Lung (tissue), 12 donors: ENCODE results near the gene STARD10. TPM values are rescaled to one million over a fixed set of nuclear protein-coding genes. Genes with fewer than 3 reads are reported as not detected.

Experiments
- ATAC-seq: fragments of 200-7000 bp; cut with Tn5 transposase; one replicate; pipeline ENCODE4 v1.9.1; 2020; ENCODE audit warnings: moderate number of reproducible peaks; ENCODE audit not compliant: insufficient read depth, low FRiP score
- DNase-seq, 3 donors: peaks; one replicate each; pipeline ENCODE4 v3.0.0-alpha.2; 2013 to 2017
- H3K27ac ChIP-seq, 2 donors: one replicate each; pipeline ENCODE4 v1.5.1; 2013; ENCODE audit warnings: mild to moderate bottlenecking in 2 of 2, moderate library complexity in 2 of 2, control low read depth in 1 of 2, inconsistent platforms in 1 of 2, low read depth in 1 of 2, low read length in 1 of 2
- H3K27me3 ChIP-seq, 3 donors: one replicate each; pipeline ENCODE4 v1.5.1; 2013; ENCODE audit warnings: low read length in 2 of 3; ENCODE audit not compliant: control insufficient read depth in 3 of 3, insufficient read depth in 3 of 3
- H3K36me3 ChIP-seq, 4 donors: one replicate each; pipeline ENCODE4 v1.5.1; 2013; ENCODE audit warnings: low read length in 4 of 4, mild to moderate bottlenecking in 1 of 4, moderate library complexity in 1 of 4; ENCODE audit not compliant: control insufficient read depth in 4 of 4, insufficient read depth in 4 of 4
- H3K4me1 ChIP-seq, 5 donors: one replicate each; pipeline ENCODE4 v1.5.1; 2013; ENCODE audit warnings: low read length in 5 of 5, mild to moderate bottlenecking in 2 of 5, moderate library complexity in 1 of 5; ENCODE audit not compliant: control insufficient read depth in 5 of 5, insufficient read depth in 5 of 5
- H3K4me3 ChIP-seq: one replicate; pipeline ENCODE4 v1.5.1; 2013; ENCODE audit warnings: mild to moderate bottlenecking, control low read depth, moderate library complexity
- H3K9ac ChIP-seq, 2 donors: one replicate each; pipeline ENCODE4 v1.5.1; 2013; ENCODE audit warnings: low read length in 2 of 2, control low read depth in 1 of 2; ENCODE audit not compliant: insufficient read depth in 1 of 2
- H3K9me3 ChIP-seq, 4 donors: one replicate each; pipeline ENCODE4 v1.5.1; 2013; ENCODE audit warnings: low read length in 3 of 4, mild to moderate bottlenecking in 1 of 4, moderate library complexity in 1 of 4; ENCODE audit not compliant: control insufficient read depth in 4 of 4, insufficient read depth in 3 of 4
- CTCF ChIP-seq: IDR thresholded peaks from 2 replicates; pipeline ENCODE4 v1.5.1; 2012; ENCODE audit warnings: mild to moderate bottlenecking; ENCODE audit errors: control extremely low read depth, extremely low read depth
- WGBS, 2 donors: extraction: QIAGEN DNeasy Blood & Tissue Kit; methylation state at CpG; one replicate each; pipeline ENCODE4 v1.1.7; 2013; 5-methylcytosine and 5-hydroxymethylcytosine counted together
- polyA plus RNA-seq, 2 donors: library from polyadenylated mRNA; stranded (reverse); fragments of 200-250 nt; gene quantifications; one replicate each; pipeline ENCODE4 v1.2.1, GENCODE V29; 2013
- total RNA-seq, 2 donors: library from RNA; depleted of rRNA in 1 of 2; stranded (reverse); fragments of >200 nt in 1 of 2; gene quantifications; one replicate each; pipeline ENCODE4 v1.2.1, GENCODE V29; 2014 to 2021
- donor health status: control.
- donor health status: control.
- donor health status: Bipolar disorder and iron deficiency.
- donor health status: healthy.
- donor health status: DM: yes; HTN: yes; CAD: no.

STARD10 gene
- total and polyA plus RNA-seq, 4 donors, result 66.5 to 198 (median 102) TPM

- H3K36me3 ChIP-seq, result peaks cover 0 to 90% (median 29%) of the 10 kb centered on the region in 4 donors
- H3K9me3 ChIP-seq, result no peaks in the 10 kb centered on the region
- H3K4me3 ChIP-seq, result no peak overlapping the region
- peaks cover 0 to 52% (median 14%) of the 10 kb centered on the region in 5 donors for H3K4me1 ChIP-seq
- DNase-seq (no peak), ATAC-seq (no peak)
- no peak overlapping the region for H3K27ac ChIP-seq
- WGBS, 2 donors, result 96 to 98% methylated on average over 9 of the region's 9 CpGs
- no peak overlapping the region for H3K9ac ChIP-seq
- H3K27me3 ChIP-seq, result no peaks in the 10 kb centered on the region
- no peak for TF ChIP-seq CTCF
These were observed 86.8 kb downstream of the STARD10 start for GRCh38 chr11:72707032-72707431.

- no peak overlapping the region for H3K9ac ChIP-seq
- no peak overlapping the region for H3K4me3 ChIP-seq
- no peaks in the 10 kb centered on the region for H3K9me3 ChIP-seq
- no peak overlapping the region for H3K27ac ChIP-seq
- WGBS, 2 donors, result 91 to 92% methylated on average over 5 of the region's 5 CpGs
- no peak for DNase-seq
- H3K36me3 ChIP-seq, result peaks cover under 1 to 90% (median 27%) of the 10 kb centered on the region in 4 donors
- H3K27me3 ChIP-seq, result no peaks in the 10 kb centered on the region
- peaks cover 0 to 52% (median 13%) of the 10 kb centered on the region in 5 donors for H3K4me1 ChIP-seq
- TF ChIP-seq CTCF, result no peak
- no peak for ATAC-seq
These were observed 87.3 kb downstream of the STARD10 start for GRCh38 chr11:72706579-72706978.

GRCh38 chr11:72705442-72706365 lies 88.1 kb downstream of the STARD10 start:
- no peak for DNase-seq
- WGBS, 2 donors, result 88 to 94% methylated on average over 12 of the region's 12 CpGs
- Histone ChIP-seq H3K27ac (no peak overlapping the region), H3K9me3 (no peaks in the 10 kb centered on the region), H3K9ac (no peak overlapping the region), H3K4me1 (peaks cover 0 to 56% (median 13%) of the 10 kb centered on the region in 5 donors), H3K36me3 (peaks cover 3 to 87% (median 33%) of the 10 kb centered on the region in 4 donors), H3K27me3 (no peaks in the 10 kb centered on the region), H3K4me3 (no peak overlapping the region)
- no peak for TF ChIP-seq CTCF
- ATAC-seq, result no peak
